ENCODE measurements around the gene GPR55. TPM values are rescaled to one million over a fixed set of nuclear protein-coding genes. Genes with fewer than 3 reads are reported as not detected.

The GPR55 gene
- total RNA-seq, 1 experiment from 2014 or later: 0.05 TPM

DNA sequence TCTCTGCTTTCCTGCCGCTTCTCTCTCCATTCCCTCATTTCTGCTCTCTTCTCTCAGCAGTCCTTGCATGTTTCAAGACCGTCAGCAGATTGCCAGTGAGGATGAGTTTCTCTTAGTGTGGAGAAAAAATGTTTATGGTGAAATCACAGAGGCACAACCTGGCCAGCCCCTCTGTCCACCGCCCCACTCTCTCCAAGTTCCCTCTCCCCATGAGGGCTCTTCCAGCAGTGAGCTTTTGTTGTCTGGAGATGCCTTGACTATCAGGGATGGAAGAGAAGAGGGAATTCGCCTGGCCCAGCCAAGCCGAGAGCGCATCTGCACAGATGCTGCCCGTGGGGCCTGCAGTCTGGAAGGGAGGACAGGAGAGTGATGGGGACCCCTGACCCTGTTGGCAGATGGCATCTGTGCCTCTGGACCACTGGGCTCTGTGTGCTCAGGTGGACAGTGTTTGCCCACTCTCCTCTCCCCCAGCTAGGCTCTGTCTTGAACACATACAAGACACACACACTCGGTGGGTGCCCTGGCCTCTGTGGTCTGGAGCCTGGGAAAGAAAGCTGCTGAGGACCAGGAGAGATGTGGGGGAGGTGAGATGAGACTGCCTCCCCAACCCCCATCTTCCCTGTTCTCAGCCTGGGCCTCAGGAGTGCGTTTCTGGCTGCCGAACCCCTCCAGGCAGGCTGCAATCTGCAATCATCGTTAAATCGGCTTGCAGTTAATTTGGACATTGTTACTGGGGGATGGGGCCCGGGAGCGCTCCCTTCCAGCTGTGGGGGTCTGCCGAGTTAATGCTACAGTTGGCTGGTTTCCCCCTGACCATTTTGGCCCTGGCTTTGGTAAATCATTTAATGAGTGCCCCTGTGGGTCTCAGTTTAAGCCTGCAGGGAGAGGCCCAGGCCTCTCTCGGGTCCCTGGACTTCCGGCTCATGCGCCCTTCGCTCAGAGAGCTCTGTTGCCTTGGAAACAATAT is 55.8 kb downstream of the GPR55 start:
- no peak for DNase-seq (ENCODE audit: low read depth)

DNA sequence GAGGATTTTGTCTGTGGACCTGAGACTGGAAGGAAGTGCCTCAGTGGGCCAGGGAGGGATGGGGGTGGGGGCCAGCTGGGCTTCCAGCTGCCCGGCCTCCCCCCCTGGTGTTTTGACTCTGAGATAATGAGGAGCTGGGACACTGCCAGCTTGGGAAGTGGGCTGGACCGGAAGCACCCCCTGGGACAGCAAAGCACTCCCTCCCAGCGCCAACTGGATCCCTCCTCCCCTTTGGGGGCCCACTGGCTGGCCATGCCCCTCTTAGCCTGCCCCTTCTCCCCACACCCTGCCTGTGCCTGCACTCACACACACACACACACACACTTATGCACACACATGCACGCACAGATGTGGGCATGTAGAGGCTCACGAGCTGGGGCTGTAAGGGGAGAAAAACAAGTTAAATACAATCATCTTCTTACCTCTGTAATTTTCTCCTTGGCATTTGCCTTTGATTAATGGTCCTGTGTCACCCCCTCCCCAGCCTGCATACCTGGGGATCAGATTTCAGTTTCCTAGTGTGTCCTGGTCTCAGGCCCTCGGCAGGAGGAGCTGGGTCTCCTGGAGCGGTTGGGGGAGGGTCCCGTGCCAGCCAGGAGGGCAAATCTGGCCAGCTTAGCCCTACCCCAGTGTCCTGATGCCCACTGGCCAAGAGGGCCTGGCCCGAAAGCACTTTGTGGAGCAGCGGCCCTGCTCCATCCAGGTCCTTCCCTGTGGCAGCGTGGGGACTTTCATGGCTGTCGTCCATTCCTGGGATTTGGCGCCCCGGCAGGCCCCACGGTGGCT is 56.7 kb downstream of the GPR55 start:
- no peak for DNase-seq (ENCODE audit: low read depth)

DNA sequence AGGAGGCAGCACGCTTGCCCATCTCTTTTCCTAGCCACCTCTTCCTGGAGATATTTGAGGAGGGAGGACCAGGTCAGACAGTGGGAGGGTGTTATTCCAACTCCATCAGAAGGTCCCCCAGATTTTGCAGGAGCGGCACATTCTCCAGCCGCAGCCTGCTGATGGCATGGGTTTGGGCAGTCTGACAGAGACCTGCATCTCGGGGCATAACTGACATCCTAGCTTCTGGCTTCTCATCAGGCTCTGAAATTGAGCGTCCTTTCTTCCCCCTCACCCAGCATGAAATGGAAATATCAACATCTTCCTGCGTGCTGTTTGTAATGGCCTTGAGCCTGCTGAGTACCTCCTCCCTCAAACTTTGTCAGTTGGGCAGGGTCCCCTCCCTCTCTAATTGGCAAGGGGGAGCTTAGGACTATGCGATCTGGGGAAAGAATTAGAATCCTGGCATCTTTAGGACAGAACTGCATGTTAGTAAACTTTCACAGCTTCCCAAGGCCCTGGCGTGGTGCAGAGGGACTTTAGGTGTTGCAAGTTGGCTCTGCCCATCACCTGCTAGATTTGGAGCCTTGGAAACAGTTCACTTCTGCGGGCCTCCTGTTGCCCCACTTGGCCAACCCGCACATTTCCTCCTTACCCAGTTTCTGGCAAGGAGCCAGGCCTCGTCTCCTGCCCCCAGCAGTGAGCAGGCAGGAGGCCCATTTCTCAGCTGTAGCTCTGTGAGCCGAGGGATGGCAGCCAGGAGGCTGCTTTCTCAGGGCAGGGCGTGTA is 58.1 kb downstream of the GPR55 start:
- peak; percentile 38 for DNase-seq (ENCODE audit: low read depth)

DNA sequence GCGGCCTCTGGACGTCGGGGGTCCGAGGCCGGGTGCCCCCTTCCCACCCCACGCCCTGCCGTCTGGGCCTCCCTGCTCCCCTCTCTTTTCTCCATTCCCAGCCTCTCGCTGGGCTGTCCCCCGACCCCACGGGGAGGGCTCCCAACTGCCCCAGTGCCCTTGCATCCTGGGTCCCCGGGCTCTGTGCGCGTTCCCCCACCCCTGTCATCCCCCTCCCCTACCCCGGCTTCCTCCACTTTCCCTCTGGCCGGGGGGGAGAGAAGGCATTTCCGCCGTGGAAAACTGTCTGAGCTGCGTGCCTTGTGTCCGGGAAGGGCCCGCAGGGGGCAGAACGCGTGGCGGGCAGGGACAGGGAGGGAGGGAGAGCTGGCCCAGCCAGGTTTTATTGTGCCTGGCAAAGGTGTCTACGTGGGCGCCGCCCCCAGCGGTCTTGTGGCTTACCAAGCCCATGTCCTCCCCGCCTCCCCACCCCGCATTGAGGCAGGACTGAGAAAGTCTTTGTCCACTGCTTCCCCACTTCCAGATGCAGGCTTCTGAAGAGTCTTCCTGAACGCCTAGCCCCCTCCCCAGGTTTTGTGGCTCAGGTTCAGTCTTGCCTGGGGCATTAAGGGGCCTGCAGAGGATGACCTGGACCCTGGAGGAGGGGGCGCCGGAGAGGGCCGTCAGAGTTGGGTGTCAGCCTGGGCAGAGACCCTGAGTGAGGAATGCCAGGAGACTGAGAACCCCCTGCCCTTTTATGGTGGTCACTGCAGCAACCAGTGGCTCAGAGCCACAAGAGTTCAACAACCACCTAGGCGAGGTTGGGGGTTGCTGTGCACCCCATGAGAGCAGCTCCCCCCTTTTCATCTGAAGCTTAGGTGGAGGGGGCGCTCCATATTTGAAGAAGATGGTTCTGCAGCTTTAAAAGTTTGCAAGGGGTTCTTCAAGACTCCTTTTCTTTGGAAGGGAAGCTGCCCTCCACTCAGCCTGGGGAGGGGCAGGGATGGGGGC is 59.0 kb downstream of the GPR55 start:
- no peak for DNase-seq (ENCODE audit: low read depth)

DNA sequence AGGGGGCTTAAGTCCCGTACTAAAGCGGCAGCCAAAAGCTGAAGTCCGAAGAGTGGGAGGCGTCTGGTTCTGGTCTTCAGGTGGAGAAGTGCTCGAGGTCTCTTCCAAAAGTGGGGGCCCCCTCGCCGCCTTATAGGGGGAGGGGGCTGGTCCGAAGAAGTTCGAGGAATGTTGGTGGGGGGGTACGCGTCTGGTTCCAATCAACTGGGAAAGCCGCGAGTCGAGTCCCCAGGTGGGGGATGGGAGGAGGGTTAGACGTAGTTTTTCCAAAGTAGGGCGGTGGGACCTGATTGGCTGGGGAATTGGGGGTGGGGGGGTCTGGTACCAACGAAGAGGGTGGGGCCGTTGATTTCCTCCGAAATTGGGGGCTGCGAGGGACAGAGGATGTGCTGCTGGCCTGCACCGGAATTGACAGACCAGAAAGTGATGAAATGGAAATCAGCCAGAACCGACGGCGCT is 59.7 kb downstream of the GPR55 start:
- DNase-seq (ENCODE audit: low read depth): no peak

DNA sequence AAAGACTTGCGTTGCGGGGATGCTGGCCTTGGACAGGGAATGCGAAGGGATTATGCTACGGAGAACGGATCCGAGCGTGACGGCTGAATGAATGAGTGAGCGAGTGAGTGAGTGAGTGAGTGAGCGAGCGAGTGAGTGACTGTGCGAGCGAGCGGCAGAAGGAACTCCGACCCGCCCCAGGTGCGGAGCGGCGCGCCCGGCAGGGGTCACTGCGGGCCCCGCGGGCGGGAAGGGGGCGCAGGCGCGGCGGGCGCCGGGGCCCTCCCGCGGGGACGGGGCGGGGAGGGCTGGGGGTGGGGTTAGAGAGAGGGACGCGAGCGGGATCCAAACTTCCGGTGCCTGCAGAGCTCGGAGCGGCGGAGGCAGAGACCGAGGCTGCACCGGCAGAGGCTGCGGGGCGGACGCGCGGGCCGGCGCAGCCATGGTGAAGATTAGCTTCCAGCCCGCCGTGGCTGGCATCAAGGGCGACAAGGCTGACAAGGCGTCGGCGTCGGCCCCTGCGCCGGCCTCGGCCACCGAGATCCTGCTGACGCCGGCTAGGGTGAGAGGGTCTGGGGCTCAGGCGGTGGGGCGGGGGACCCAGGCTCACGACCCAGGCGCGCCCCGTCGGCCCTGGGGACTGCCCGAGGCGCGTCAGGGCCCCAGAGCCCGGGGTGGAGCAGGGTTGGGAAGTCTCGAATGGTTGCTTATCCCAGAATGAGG is 60.3 kb downstream of the GPR55 start, which contains the start of gene ITM2C:
ITM2C (plus strand) TSS at position 338 of the 702 bp plus-strand sequence; CDS start at position 422, 84 bp downstream.
- peak; percentile 35 for DNase-seq (ENCODE audit: low read depth)

DNA sequence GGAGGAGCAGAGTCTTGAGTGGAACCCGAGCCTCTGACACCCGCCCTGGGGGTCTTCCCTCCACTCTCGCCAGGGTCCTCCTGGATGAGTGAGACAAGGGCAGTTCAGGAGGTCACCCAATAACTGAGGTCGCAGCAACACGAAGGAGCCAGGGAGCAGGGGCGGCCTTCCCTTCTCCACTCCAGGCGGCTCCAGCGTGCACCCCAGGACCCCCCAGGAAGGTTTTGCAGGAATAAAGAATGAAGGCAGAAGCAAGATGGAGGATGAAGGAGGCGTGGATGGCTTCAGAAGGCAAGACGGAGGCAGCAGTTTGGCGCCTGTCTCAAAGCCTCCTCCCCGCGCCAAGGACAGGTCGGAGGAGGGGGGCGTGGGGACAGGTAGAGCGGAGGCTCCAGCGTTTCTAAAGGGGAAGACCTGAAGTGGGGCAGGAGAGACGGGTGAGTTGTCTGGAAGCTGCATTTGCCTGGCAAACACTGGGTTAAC is 60.9 kb downstream of the GPR55 start:
- no peak for DNase-seq (ENCODE audit: low read depth)

DNA sequence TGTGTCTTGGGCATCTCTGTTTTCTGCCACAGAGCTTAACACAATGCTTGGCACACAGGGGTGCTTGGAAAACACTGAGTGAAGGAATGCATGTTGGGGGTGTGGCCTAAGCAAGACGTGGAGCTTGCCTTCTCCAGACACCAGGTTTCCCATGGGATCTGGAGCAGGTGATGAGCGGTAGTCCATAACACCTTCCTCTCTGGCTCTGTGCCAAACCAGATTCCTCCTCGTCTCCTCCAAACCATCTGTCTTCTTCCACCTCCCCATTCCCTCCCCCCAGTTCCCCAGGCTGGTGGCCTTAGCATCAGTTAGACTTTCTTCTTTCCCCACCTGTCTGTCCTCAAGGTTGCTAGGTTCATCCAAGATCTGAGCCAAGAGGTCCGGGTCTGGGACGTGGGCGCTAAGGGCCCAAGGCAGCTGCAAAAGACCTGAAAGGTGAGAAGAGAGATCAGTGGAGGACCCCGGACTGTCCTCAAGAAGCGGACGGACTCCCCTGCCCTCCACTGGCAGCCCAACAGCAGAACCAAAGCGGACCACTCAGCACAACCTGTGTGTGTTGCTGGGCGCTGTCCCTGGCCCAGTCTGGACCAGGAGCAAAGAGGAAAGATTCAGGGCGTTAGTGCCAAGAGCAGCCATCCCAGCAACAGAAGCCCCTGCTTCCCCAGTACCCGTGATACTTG is 61.5 kb downstream of the GPR55 start:
- DNase-seq (ENCODE audit: low read depth): no peak

DNA sequence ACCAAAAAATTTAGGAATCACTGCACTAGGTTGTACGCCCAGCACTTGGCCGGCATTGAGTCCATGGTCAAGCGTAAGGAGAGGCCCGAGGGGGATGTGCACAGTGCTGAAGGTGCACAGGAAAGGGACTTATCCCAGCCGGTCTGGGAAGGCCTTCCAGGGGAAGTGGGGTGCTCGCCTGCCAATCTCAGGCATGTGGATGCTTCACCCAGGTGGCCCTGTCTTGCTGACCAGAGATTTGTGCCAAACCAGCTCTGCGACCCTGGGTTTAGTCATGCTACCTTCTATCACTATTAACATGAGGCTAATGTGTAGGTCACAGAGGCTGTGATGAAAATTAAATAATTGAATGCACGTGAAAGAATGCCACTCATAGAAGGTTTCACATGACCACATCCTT is 62.0 kb downstream of the GPR55 start:
- no peak for DNase-seq (ENCODE audit: low read depth)

DNA sequence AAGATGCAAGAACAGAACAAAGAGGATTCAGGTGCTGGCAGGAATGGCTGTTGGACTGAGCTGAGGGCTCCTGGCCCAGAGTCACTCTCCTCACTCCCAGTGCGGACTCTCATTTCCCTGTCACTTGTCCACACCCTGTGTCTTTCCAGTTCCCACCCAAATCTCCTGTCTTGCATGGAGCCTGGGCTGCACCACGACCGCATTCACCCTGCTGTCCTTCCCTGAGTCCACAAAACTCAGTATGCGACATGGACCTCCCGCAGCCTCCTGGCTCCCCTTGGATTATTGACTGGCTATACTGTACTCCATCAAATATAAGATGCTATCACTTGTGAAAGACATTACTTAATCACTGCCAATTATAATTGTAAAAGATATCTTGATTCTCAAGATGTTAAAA is 62.8 kb downstream of the GPR55 start:
- no peak for DNase-seq (ENCODE audit: low read depth)

DNA sequence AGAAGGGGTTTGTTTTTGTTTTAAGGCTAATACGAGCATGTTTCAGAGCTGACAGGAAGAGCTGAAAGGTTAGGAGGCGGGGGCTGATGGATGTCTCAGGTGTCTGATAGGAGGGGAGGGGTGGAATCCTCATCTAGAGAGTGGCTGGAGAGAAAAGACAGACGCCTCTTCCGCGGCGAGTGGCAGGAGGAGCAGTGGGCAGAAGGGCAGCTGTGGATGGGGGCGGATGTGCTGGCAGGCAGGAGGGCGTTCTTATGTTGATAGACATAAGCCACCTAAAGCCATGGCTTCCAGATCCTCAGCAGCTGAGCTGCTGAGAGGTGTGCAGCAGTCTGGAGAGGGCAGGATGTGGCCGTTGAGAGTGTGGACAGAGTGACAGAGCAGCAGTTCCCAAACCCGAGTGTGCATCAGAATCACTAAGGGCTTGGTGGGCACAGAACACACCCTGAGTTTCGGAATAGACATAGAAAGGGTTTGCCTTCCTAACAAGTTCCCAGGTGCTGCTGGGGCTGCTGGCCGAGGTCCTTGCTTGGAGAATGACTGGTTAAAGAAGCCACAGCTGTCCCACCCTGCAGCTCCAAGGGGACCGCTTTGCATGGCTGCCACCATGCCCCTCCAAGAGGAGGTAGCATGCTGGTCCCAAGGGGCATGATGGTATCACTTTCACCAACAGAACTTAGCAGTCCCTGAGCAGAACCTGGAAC is 63.3 kb downstream of the GPR55 start:
- peak; percentile 11 for DNase-seq (ENCODE audit: low read depth)

Other genes with a start within 250 kb of the GPR55 start
- gene CAB39, start 212.4 kb downstream of the GPR55 start, total RNA-seq (2014; rRNA removed; shearing (Covaris generic)): 41.9 and 49.1 TPM in 2 replicates
- gene ITM2C, start 60.3 kb downstream of the GPR55 start, total RNA-seq (2014; rRNA removed; shearing (Covaris generic)): 32.6 and 39.4 TPM in 2 replicates
- gene SPATA3, start 70.9 kb upstream of the GPR55 start, total RNA-seq (2014; rRNA removed; shearing (Covaris generic)): not detected in 2 replicates
- gene C2orf72, start 112.3 kb upstream of the GPR55 start, total RNA-seq (2014; rRNA removed; shearing (Covaris generic)): 0.43 and 3.0 TPM in 2 replicates
- 117 and 150 TPM in 2 replicates for gene PSMD1, start 131.6 kb upstream of the GPR55 start, total RNA-seq (2014; rRNA removed; shearing (Covaris generic))
- gene HTR2B, start 199.8 kb upstream of the GPR55 start, total RNA-seq (2014; rRNA removed; shearing (Covaris generic)): not detected in 2 replicates

Measured in HT1080 (cell line).